Measurements from ENCODE around the gene PKNOX2.

Gene PKNOX2

DNA sequence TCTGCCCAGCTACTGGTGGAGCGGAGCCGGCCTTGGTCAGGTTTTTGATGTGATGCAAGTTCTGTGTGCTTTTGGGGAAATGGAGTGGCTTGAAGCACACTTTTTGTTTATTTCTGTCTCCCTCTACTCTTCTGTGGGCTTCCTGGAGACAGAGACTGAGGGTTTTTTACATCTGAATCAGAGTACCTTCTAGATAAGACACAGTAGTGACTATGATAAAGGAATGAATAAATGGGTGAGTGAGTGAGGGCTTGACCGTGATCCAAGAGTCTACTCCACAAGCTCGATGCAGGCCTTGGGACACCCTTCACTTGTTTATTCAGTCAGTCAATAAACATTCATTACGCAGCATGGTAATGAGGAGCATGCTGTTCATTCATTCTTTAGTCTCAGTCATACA is 125.7 kb downstream of the PKNOX2 start:
- Histone ChIP-seq H3K27ac (no peak overlapping the region), H3K4me1 (ENCODE audit: low read depth, poor library complexity, severe bottlenecking) (no peaks in the 10 kb centered on the region), H4K20me1 (ENCODE audit: insufficient read depth) (no peaks in the 10 kb centered on the region), H3K4me3 (IDR thresholded peaks at IDR 0.05; ENCODE audit: insufficient read depth, low read depth, low read length) (no peak overlapping the region), H3K79me2 (ENCODE audit: insufficient read depth, low read depth) (no peaks in the 10 kb centered on the region), H3K9ac (no peak overlapping the region), H3K36me3 (ENCODE audit: insufficient read depth) (no peaks in the 10 kb centered on the region), H2AFZ (ENCODE audit: low read depth) (no peak overlapping the region), H3K27me3 (ENCODE audit: insufficient read depth, low read depth) (no peaks in the 10 kb centered on the region), H3K4me2 (no peak overlapping the region)
- TF ChIP-seq, protein P1, sequence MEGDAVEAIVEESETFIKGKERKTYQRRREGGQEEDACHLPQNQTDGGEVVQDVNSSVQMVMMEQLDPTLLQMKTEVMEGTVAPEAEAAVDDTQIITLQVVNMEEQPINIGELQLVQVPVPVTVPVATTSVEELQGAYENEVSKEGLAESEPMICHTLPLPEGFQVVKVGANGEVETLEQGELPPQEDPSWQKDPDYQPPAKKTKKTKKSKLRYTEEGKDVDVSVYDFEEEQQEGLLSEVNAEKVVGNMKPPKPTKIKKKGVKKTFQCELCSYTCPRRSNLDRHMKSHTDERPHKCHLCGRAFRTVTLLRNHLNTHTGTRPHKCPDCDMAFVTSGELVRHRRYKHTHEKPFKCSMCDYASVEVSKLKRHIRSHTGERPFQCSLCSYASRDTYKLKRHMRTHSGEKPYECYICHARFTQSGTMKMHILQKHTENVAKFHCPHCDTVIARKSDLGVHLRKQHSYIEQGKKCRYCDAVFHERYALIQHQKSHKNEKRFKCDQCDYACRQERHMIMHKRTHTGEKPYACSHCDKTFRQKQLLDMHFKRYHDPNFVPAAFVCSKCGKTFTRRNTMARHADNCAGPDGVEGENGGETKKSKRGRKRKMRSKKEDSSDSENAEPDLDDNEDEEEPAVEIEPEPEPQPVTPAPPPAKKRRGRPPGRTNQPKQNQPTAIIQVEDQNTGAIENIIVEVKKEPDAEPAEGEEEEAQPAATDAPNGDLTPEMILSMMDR (conservative IDR thresholded peaks at IDR 0.05; ENCODE audit: low read depth, low read length), result no peak

DNA sequence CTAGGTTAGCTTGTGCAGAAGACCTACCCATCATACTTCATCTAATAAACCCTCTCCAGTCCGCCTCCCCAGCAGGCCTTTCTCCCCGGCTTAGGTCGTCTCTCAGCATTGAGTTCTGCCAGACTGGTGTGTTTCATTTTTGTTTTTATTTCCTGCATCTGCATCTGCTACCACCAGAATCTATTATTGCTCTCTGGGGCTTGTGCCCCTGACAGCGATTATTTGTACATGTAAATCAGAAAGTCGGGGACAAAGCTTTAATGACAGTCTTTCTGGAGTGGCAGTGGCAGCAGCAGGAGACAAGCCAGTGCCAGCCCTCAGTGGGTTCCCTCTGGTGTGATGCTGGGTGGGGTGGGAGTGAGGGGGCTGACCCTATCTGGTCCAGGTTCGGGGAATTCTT is 127.5 kb downstream of the PKNOX2 start:
- TF ChIP-seq, protein P1 (conservative IDR thresholded peaks at IDR 0.05; ENCODE audit: low read depth, low read length), result no peak
- Histone ChIP-seq H3K79me2 (ENCODE audit: insufficient read depth, low read depth) (no peaks in the 10 kb centered on the region), H3K4me2 (no peak overlapping the region), H3K4me3 (IDR thresholded peaks at IDR 0.05; ENCODE audit: insufficient read depth, low read depth, low read length) (no peak overlapping the region), H2AFZ (ENCODE audit: low read depth) (no peak overlapping the region), H3K4me1 (ENCODE audit: low read depth, poor library complexity, severe bottlenecking) (no peaks in the 10 kb centered on the region), H3K27ac (no peak overlapping the region), H4K20me1 (ENCODE audit: insufficient read depth) (no peaks in the 10 kb centered on the region), H3K36me3 (ENCODE audit: insufficient read depth) (no peaks in the 10 kb centered on the region), H3K27me3 (ENCODE audit: insufficient read depth, low read depth) (no peaks in the 10 kb centered on the region), H3K9ac (no peak overlapping the region)

DNA sequence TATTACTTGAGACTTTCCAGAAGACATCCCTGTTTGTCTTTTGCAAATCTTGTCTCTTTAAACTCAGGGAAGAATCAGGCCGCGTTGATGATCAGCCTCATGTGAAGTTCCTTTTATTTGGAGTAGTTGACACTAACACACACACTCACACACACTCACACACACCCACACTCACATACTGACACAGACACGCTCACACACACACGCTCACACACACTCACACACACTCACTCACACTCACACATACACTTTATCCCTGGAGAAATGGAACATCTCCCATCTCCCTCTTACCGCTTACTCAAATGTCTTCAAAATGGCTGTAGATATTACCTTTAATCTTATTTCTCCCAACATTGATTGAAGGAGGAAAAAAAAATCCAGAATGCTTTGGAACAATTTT is 129.0 kb downstream of the PKNOX2 start:
- Histone ChIP-seq H2AFZ (ENCODE audit: low read depth) (no peak overlapping the region), H3K9ac (no peak overlapping the region), H3K4me1 (ENCODE audit: low read depth, poor library complexity, severe bottlenecking) (no peaks in the 10 kb centered on the region), H3K4me3 (IDR thresholded peaks at IDR 0.05; ENCODE audit: insufficient read depth, low read depth, low read length) (no peak overlapping the region), H3K79me2 (ENCODE audit: insufficient read depth, low read depth) (no peaks in the 10 kb centered on the region), H3K27ac (no peak overlapping the region), H3K4me2 (no peak overlapping the region), H4K20me1 (ENCODE audit: insufficient read depth) (no peaks in the 10 kb centered on the region), H3K36me3 (ENCODE audit: insufficient read depth) (no peaks in the 10 kb centered on the region), H3K27me3 (ENCODE audit: insufficient read depth, low read depth) (no peaks in the 10 kb centered on the region)
- TF ChIP-seq, protein P1 (conservative IDR thresholded peaks at IDR 0.05; ENCODE audit: low read depth, low read length), result no peak

DNA sequence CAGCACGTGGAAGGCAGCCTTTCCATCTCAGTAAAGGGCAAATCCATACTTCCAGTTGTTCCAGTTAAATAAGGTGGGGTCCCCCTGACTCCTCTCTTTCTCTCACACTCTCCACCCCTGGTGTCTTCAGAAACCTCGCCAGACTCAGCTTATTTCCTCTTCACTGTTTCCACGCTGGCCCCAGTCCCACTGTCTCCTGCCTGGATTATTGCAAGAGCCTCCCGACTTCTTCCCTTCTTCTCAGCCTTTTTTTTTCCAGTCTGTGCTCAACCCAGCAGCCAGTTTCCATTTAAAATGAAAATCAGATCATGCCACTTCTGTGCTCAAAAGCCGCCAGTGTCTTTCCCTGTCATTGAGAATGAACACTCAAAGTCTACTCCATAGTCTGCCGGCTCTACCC is 131.4 kb downstream of the PKNOX2 start:
- H3K36me3 ChIP-seq (ENCODE audit: insufficient read depth), result no peaks in the 10 kb centered on the region
- no peak overlapping the region for H3K27ac ChIP-seq
- no peaks in the 10 kb centered on the region for H3K4me1 ChIP-seq (ENCODE audit: low read depth, poor library complexity, severe bottlenecking)
- H2AFZ ChIP-seq (ENCODE audit: low read depth), result no peak overlapping the region
- H3K79me2 ChIP-seq (ENCODE audit: insufficient read depth, low read depth), result no peaks in the 10 kb centered on the region
- H3K4me3 ChIP-seq (IDR thresholded peaks at IDR 0.05; ENCODE audit: insufficient read depth, low read depth, low read length), result no peak overlapping the region
- no peak overlapping the region for H3K4me2 ChIP-seq
- TF ChIP-seq, protein P1 (conservative IDR thresholded peaks at IDR 0.05; ENCODE audit: low read depth, low read length), result no peak
- no peaks in the 10 kb centered on the region for H4K20me1 ChIP-seq (ENCODE audit: insufficient read depth)
- H3K9ac ChIP-seq, result no peak overlapping the region
- H3K27me3 ChIP-seq (ENCODE audit: insufficient read depth, low read depth), result no peaks in the 10 kb centered on the region
